SKM-1 treated with dmso at 0.1 percent for 144 hours (cell line): Measurements from ENCODE around the gene CDK2AP2.
"Not testable (repeated sequence)": the region's sequence is repeated elsewhere in the genome, so short reads cannot be mapped to it uniquely, and the experiment has no call there.

Experiments
- DNase-seq: peaks from one replicate; lab custom pipeline; 2025; ENCODE audit not compliant: unreplicated experiment; lab: John Stamatoyannopoulos, UW

CDK2AP2 gene

GRCh38 chr11:67491276-67492068 lies 16.5 kb downstream of the CDK2AP2 start:
- DNase-seq = no peak

- DNase-seq = no peak
These were observed 17.3 kb downstream of the CDK2AP2 start for GRCh38 chr11:67490727-67491065.

DNA sequence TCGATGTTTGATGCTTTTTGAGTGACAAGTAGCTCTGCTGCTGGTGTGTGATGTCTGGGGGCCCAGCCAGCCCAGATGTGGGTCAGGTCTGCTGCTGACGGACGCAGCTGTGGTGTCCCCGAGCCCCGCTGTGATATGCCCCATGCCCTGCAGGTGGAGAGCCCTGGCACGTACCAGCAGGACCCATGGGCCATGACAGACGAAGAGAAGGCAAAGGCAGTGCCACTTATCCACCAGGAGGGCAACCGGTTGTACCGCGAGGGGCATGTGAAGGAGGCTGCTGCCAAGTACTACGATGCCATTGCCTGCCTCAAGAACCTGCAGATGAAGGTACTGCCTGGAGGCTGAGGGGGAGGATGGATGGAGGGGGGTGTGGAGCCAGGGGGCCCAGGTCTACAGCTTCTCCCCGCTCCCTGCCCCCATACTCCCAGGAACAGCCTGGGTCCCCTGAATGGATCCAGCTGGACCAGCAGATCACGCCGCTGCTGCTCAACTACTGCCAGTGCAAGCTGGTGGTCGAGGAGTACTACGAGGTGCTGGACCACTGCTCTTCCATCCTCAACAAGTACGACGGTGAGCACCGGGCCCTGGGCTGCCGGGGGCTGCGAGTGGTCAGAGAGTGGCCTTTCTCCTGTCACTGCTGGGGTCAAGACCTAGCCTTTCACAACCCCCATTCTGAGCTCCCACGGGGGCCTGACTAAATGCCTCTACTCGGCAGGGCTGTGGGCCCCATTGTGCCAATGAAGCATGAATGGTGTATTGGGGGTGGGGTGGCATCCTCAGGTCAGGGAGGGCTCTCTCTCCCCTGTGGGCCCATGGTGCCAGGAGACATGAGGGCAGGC lies 17.9 kb downstream of the CDK2AP2 start:
- no peak for DNase-seq

- no peak for DNase-seq
These were observed 18.6 kb downstream of the CDK2AP2 start for GRCh38 chr11:67489203-67489884.

GRCh38 chr11:67486481-67487195 lies 21.3 kb downstream of the CDK2AP2 start:
- DNase-seq = no peak

DNA sequence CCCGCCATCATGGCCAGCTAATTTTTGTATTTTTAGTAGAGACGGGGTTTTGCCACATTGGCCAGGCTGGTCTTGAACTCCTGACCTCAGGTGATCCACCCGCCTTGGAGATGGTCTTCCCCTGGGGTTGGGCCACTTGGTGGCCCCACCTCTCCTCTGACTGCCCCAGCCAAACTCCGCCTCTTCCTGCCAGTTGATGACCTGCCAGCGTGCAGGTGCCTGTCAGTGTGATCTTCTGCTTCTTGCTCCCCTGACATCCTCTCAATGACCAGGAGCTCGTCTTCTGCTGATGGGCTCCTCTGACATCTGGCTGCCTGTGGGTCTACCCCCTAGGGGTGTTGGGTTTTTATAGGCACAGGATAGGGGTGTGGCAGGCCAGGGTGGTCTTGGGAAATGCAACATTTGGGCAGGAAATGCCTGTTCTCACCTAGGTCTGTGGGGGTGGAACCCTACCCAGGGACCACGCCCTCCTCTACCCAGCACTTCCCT lies 22.0 kb downstream of the CDK2AP2 start:
- DNase-seq = not testable (repeated sequence)

DNA sequence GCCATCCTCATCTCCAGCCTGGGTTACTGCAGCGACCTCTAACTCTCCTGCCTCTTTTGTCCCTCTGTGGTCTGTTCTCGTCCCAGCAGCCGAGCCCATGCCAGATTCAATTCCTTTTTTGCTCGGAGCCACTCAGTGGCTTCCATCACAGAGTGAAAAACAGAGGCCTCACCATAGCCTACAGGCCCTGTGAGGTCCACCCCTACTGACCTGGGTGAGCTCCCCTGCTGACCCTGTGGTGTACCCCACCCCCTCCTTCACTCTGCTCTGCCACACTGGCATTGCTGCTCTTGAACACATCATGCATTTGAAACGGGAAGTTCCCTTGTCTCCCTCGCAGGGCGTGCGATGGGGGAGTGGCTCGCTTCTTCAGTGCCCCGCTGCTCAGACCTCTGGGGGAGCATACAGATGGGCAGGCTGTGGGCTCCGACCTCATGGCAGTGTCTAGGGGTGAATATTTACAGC lies 23.1 kb downstream of the CDK2AP2 start:
- DNase-seq = peak; percentile 31

DNA sequence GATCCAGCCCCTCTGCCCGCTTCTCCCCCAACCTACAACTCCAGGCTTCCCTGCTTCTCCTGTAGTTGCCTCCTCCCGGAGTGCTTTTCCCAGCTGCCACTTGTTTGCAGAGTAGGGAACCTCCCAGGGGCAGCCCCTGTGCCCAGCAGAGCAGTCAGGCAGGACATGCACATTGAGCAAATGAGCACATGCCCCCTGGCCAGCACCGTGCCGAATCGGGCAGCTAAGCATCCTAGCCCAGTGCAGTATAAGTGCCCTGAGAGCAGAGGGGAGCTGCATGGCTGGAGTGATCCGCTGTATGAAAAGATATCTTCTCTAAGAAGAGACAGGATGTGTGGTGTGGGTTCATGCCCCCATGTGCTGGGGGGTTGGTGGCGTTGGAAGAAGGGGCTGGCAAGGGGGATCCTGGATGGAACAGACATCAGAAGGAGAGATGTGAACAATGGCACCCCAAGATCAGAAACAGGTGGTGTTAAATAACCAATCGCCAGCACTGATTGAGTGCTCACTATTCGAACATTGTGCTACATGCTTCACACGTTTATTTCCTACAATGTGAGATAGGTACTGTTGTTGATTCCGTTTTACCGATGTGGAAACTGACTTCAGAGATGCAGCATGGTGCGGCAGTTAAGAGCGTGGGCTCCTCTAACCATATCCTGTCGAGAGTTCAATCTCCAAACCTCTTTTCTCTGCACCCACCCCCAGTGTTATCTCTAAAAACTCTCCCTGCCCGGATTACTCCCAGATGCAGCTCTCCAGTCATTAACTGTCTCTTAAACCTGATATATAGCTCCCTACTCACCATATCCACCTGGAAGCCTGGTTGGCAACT lies 23.9 kb downstream of the CDK2AP2 start:
- no peak for DNase-seq

DNA sequence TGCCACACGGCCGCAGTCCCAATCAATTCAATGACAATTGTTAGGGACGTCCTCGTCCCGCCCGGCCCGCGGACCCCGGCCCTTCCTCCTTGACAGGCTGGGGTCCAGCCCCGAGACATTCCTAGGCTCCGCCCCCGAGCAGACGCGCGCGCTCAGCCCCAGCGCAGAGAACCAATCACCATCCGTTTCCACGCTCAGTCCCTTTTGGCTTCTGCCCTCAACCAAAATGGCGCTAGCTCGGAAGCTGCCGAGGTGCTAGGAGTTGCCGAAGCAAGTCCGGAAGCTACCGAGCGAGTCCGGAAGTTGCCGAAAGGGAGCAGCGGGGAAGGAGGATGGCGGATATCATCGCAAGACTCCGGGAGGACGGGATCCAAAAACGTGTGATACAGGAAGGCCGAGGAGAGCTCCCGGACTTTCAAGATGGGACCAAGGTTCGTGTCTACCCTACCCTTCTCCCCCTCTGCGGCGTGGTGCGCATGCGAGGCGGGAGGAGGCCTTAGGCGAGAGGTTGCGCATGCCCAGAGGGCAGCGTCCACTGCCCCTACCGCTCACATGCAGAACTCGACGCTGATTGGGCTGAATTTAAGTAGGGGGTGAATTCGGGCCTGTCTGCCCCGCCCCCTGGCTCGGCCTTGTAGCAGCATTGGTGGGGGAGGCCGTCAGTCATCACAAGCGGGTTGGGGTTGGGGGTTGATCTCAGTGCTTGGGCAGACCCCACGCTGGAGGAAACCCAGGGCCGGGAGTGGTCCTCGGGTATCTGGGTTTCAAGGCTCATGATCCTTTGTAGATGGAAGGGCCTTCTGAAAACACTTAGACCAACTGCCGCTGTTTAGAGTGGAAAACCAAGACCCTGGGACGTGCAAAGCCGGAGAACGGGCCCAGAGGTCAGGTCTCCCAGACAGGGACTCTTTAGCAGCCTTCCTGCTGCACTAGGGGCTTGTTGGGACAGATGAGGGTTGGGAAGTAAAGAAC lies 24.8 kb downstream of the CDK2AP2 start, which contains the start of gene AIP:
Gene AIP (plus strand): TSS at position 200 of the 972 bp plus-strand sequence. CDS start 133 bp downstream, at position 333.
- DNase-seq = peak; percentile 97

DNA sequence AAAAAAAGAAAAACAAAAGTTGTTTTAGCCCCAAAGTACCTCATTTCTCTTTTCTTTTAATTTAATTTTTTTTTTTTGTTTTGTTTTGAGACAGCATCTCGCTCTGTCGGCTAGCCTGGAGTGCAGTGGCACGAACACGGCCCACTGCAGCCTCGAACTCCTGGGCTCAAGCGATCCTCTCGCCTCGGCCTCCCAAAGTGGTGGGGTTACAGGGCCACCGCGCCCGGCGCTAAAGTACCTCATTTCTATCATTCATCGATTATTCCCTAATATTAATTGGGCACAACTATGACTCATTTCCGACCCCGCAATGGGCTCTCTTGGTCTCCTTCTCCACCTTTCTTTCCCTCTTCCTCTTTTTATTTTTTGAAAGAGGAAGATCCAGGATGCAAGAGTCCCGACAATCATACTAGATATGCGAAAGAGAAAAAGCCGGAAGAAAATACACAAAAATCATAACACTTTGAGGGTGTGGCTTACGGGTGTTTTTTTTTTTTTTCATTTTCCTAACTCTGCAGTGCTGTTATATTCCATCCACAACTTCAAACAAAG lies 25.6 kb downstream of the CDK2AP2 start:
- DNase-seq = peak; percentile 75

- DNase-seq = not testable (repeated sequence)
These were observed 30.5 kb downstream of the CDK2AP2 start for GRCh38 chr11:67477344-67478050.

DNA sequence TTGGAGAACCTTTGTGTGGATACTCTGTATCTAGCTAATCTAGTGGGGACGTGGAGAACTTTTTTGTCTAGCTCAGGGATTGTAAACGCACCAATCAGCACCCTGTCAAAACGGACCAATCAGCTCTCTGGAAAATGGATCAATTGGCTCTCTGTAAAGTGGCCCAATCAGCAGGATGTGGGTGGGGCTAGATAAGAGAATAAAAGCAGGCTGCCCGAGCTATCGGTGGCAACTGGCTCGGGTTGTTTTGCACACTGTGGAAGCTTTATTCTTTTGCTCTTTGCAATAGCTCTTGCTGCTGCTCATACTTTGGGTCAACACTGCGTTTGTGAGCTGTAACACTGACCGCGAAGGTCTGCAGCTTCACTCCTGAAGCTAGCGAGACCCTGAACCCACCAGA lies 31.3 kb downstream of the CDK2AP2 start:
- not testable (repeated sequence) for DNase-seq

DNA sequence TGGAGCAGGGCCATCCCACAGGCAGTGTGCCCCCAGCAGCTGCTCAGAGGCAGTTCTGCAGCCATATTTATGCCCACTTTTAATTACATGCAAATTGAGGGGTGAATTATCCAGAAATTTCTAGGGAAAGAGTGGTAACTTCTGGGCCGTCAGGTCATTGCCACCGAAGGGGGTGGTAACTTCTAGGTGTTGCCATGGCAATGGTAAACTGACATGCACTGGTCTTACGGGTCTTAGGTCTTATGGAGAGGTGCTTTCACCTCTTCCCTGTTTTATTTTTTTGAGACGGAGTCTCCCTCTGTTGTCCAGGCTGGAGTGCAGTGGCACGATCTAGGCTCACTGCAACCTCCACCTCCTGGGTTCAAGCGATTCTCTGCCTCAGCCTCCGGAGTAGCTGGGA lies 35.1 kb downstream of the CDK2AP2 start:
- no peak for DNase-seq

GRCh38 chr11:67470337-67471002 lies 37.5 kb downstream of the CDK2AP2 start:
- no peak for DNase-seq

DNA sequence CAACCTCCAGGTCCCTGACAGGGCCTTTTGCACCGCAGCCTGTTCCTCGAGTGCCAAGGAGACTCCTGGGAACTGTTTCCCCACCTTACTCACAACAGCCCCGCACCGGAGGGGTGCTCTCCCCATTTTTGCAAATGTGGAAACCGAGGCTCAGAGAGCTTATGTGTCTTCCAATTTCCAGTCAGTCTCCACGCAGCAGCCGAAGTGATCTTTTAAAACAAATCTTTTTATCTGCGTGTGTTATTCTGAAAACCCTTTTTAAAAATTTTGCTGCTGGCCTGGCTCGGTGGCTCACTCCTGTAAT lies 38.5 kb downstream of the CDK2AP2 start:
- DNase-seq = no peak

DNA sequence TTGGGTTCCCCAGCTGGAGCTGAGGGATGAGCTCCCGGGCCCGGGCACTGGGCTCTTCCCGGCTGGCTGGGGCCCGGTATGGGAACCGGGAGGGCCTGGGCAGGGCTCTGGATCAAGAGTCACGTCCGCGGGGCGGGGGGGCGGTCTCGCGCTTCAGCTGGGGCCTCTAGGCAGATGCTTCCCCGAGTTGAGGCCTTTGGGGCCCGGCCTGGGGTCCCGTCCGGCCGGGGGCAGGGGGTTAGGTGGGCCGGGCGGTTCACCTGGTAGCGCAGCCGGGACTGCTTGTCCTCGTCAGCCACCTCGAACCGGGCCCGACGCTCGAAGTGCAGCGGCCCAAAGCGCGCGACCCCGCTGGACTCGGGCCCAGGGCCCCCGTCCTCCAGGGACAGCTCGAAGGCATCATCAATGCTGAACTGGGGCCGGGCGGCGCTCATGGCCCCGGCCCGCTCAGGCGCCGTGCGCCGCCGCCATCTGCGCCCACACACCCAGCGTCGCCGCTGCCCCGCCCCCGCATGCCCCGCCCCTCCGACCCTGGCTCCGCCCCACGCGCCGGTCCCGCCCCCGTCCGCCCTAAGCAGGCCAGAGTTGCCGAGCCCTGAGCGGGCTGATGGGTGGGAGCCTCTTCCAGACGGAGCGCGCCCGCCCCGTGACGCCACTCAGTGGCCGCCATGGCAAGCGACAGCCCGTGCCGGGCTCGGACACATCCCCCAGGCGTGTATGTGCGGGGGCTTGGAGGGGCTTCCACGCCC lies 39.0 kb downstream of the CDK2AP2 start, which contains the start of gene TMEM134:
Gene TMEM134 (minus strand): TSS at position 493 of the 749 bp plus-strand sequence. CDS start 59 bp downstream, at position 434.
- peak; percentile 79 for DNase-seq

DNA sequence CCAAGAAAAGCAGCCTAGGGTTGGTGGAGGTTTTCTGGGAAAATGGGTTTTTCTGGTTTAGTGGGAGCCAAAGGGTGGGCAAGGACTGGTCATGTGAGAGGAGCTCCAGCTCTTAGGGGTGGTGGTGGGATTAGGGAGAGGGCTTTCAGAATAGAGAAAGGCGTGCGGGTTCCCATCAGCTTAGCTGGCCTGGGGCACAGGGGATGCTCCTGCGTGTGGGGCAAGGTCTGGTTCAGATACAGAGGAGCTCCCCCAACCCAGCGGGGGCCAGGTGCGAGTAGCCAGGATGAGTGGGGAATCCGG lies 39.6 kb downstream of the CDK2AP2 start:
- no peak for DNase-seq
